ENCODE results near the gene GNPTG.
"Not testable (repeated sequence)": the region's sequence is repeated elsewhere in the genome, so short reads cannot be mapped to it uniquely, and the experiment has no call there.

GNPTG gene

GRCh38 chr16:1328961-1329360, 22.8 kb upstream of the GNPTG start:
- not testable (repeated sequence) for H3K27ac ChIP-seq (ENCODE audit: low read length); H3K9me3 ChIP-seq (ENCODE audit: control insufficient read depth in 1 of 2, low read length in 2 of 2); H3K4me3 ChIP-seq (ENCODE audit: low read depth in 1 of 2, low read length in 2 of 2)
- Histone ChIP-seq H3K27me3 (ENCODE audit: low read depth, low read length) (peaks cover 21% of the 10 kb centered on the region), H3K4me1 (ENCODE audit: control insufficient read depth in 1 of 2, insufficient read depth in 2 of 2, low read length in 2 of 2) (peaks cover 0 to 24% of the 10 kb centered on the region in 2 donors), H3K36me3 (ENCODE audit: control insufficient read depth in 1 of 2, insufficient read depth in 2 of 2, low read length in 2 of 2) (peaks cover 5 to 19% of the 10 kb centered on the region in 2 donors)

- Histone ChIP-seq H3K4me3 (ENCODE audit: low read depth in 1 of 2, low read length in 2 of 2) (no peak overlapping the region), H3K36me3 (ENCODE audit: control insufficient read depth in 1 of 2, insufficient read depth in 2 of 2, low read length in 2 of 2) (peaks cover 0 to 5% of the 10 kb centered on the region in 2 donors), H3K4me1 (ENCODE audit: control insufficient read depth in 1 of 2, insufficient read depth in 2 of 2, low read length in 2 of 2) (peaks cover 0 to 29% of the 10 kb centered on the region in 2 donors), H3K27ac (ENCODE audit: low read length) (no peak overlapping the region), H3K27me3 (ENCODE audit: low read depth, low read length) (peaks cover 32% of the 10 kb centered on the region), H3K9me3 (ENCODE audit: control insufficient read depth in 1 of 2, low read length in 2 of 2) (no peaks in the 10 kb centered on the region)
Measured at GRCh38 chr16:1330260-1330914, 21.3 kb upstream of the GNPTG start.

- Histone ChIP-seq H3K4me3 (ENCODE audit: low read depth in 1 of 2, low read length in 2 of 2) (peak overlapping the region; percentile 2 to 56), H3K36me3 (ENCODE audit: control insufficient read depth in 1 of 2, insufficient read depth in 2 of 2, low read length in 2 of 2) (no peaks in the 10 kb centered on the region), H3K9me3 (ENCODE audit: control insufficient read depth in 1 of 2, low read length in 2 of 2) (no peaks in the 10 kb centered on the region), H3K27me3 (ENCODE audit: low read depth, low read length) (peaks cover 33% of the 10 kb centered on the region), H3K27ac (ENCODE audit: low read length) (no peak overlapping the region), H3K4me1 (ENCODE audit: control insufficient read depth in 1 of 2, insufficient read depth in 2 of 2, low read length in 2 of 2) (peaks cover 0 to 29% of the 10 kb centered on the region in 2 donors)
Measured at GRCh38 chr16:1330931-1331711, 20.6 kb upstream of the GNPTG start.

- no peak overlapping the region for H3K27ac ChIP-seq (ENCODE audit: low read length)
- peaks cover 33% of the 10 kb centered on the region for H3K27me3 ChIP-seq (ENCODE audit: low read depth, low read length)
- H3K4me1 ChIP-seq (ENCODE audit: control insufficient read depth in 1 of 2, insufficient read depth in 2 of 2, low read length in 2 of 2) = peaks cover 0 to 29% of the 10 kb centered on the region in 2 donors
- H3K36me3 ChIP-seq (ENCODE audit: control insufficient read depth in 1 of 2, insufficient read depth in 2 of 2, low read length in 2 of 2) = no peaks in the 10 kb centered on the region
- no peaks in the 10 kb centered on the region for H3K9me3 ChIP-seq (ENCODE audit: control insufficient read depth in 1 of 2, low read length in 2 of 2)
- peak overlapping the region; percentile 2 to 56 for H3K4me3 ChIP-seq (ENCODE audit: low read depth in 1 of 2, low read length in 2 of 2)
Measured at GRCh38 chr16:1331712-1332617, 19.8 kb upstream of the GNPTG start.

- peak overlapping the region in 1 of 2 donors; percentile 56 for H3K4me3 ChIP-seq (ENCODE audit: low read depth in 1 of 2, low read length in 2 of 2)
Measured at GRCh38 chr16:1332618-1333148, 19.0 kb upstream of the GNPTG start.

GRCh38 chr16:1333149-1333812, 18.4 kb upstream of the GNPTG start, which contains the start of gene BAIAP3:
Gene BAIAP3, plus strand, starts transcription at chr16:1333645. Its CDS starts 4,905 bp downstream, at chr16:1338550.
- no peak within 1 kb of the TSS for H3K27ac ChIP-seq (ENCODE audit: low read length)
- H3K36me3 ChIP-seq (ENCODE audit: control insufficient read depth in 1 of 2, insufficient read depth in 2 of 2, low read length in 2 of 2) = no peaks in the 10 kb centered on the region
- H3K27me3 ChIP-seq (ENCODE audit: low read depth, low read length) = peaks cover 33% of the 10 kb centered on the region
- H3K9me3 ChIP-seq (ENCODE audit: control insufficient read depth in 1 of 2, low read length in 2 of 2) = no peaks in the 10 kb centered on the region
- peak within 1 kb of the TSS in 1 of 2 donors; percentile 56 for H3K4me3 ChIP-seq (ENCODE audit: low read depth in 1 of 2, low read length in 2 of 2)
- peaks cover 0 to 29% of the 10 kb centered on the region in 2 donors for H3K4me1 ChIP-seq (ENCODE audit: control insufficient read depth in 1 of 2, insufficient read depth in 2 of 2, low read length in 2 of 2)

More at GRCh38 chr16:1332618-1333148, 19.0 kb upstream of the GNPTG start:
- H3K27me3 ChIP-seq (ENCODE audit: low read depth, low read length) = peaks cover 33% of the 10 kb centered on the region
- H3K9me3 ChIP-seq (ENCODE audit: control insufficient read depth in 1 of 2, low read length in 2 of 2) = no peaks in the 10 kb centered on the region
- H3K27ac ChIP-seq (ENCODE audit: low read length) = no peak overlapping the region
- H3K36me3 ChIP-seq (ENCODE audit: control insufficient read depth in 1 of 2, insufficient read depth in 2 of 2, low read length in 2 of 2) = no peaks in the 10 kb centered on the region
- H3K4me1 ChIP-seq (ENCODE audit: control insufficient read depth in 1 of 2, insufficient read depth in 2 of 2, low read length in 2 of 2) = peaks cover 0 to 29% of the 10 kb centered on the region in 2 donors

- Histone ChIP-seq H3K36me3 (ENCODE audit: control insufficient read depth in 1 of 2, insufficient read depth in 2 of 2, low read length in 2 of 2) (no peaks in the 10 kb centered on the region), H3K4me3 (ENCODE audit: low read depth in 1 of 2, low read length in 2 of 2) (peak overlapping the region in 1 of 2 donors; percentile 56), H3K27me3 (ENCODE audit: low read depth, low read length) (peaks cover 33% of the 10 kb centered on the region), H3K9me3 (ENCODE audit: control insufficient read depth in 1 of 2, low read length in 2 of 2) (no peaks in the 10 kb centered on the region), H3K27ac (ENCODE audit: low read length) (no peak overlapping the region), H3K4me1 (ENCODE audit: control insufficient read depth in 1 of 2, insufficient read depth in 2 of 2, low read length in 2 of 2) (peaks cover 0 to 29% of the 10 kb centered on the region in 2 donors)
Measured at GRCh38 chr16:1333854-1334700, 17.7 kb upstream of the GNPTG start.

- peaks cover 33% of the 10 kb centered on the region for H3K27me3 ChIP-seq (ENCODE audit: low read depth, low read length)
- no peak overlapping the region for H3K4me3 ChIP-seq (ENCODE audit: low read depth in 1 of 2, low read length in 2 of 2)
- H3K27ac ChIP-seq (ENCODE audit: low read length) = no peak overlapping the region
Measured at GRCh38 chr16:1334739-1335138, 17.0 kb upstream of the GNPTG start.

GRCh38 chr16:1335211-1335971, 16.3 kb upstream of the GNPTG start:
- Histone ChIP-seq H3K4me1 (ENCODE audit: control insufficient read depth in 1 of 2, insufficient read depth in 2 of 2, low read length in 2 of 2) (peaks cover 0 to 29% of the 10 kb centered on the region in 2 donors), H3K27me3 (ENCODE audit: low read depth, low read length) (peaks cover 33% of the 10 kb centered on the region), H3K27ac (ENCODE audit: low read length) (no peak overlapping the region), H3K36me3 (ENCODE audit: control insufficient read depth in 1 of 2, insufficient read depth in 2 of 2, low read length in 2 of 2) (no peaks in the 10 kb centered on the region), H3K4me3 (ENCODE audit: low read depth in 1 of 2, low read length in 2 of 2) (no peak overlapping the region), H3K9me3 (ENCODE audit: control insufficient read depth in 1 of 2, low read length in 2 of 2) (no peaks in the 10 kb centered on the region)

More at GRCh38 chr16:1334739-1335138, 17.0 kb upstream of the GNPTG start:
- Histone ChIP-seq H3K36me3 (ENCODE audit: control insufficient read depth in 1 of 2, insufficient read depth in 2 of 2, low read length in 2 of 2) (no peaks in the 10 kb centered on the region), H3K9me3 (ENCODE audit: control insufficient read depth in 1 of 2, low read length in 2 of 2) (no peaks in the 10 kb centered on the region), H3K4me1 (ENCODE audit: control insufficient read depth in 1 of 2, insufficient read depth in 2 of 2, low read length in 2 of 2) (peaks cover 0 to 29% of the 10 kb centered on the region in 2 donors)

Data from muscle layer of duodenum (tissue), 2 donors.